HFF-Myc (cell line): Measurements from ENCODE around the gene KCNJ6.
"Not testable (repeated sequence)": the region's sequence is repeated elsewhere in the genome, so short reads cannot be mapped to it uniquely, and the experiment has no call there.

ENCODE experiments used
- DNase-seq: peaks from one replicate; pipeline ENCODE4 v3.0.0-alpha.2; 2011; ENCODE audit warnings: low read depth; ENCODE audit errors: extremely low read depth
- H3K4me3 ChIP-seq: replicated peaks from 2 replicates; pipeline ENCODE4 v1.5.1; 2011; ENCODE audit warnings: low read depth, mild to moderate bottlenecking, control low read depth, low read length
- CTCF ChIP-seq: IDR thresholded peaks from 2 replicates; pipeline ENCODE4 v1.5.1; 2012; ENCODE audit warnings: mild to moderate bottlenecking, low read depth, low read length, control low read depth; ENCODE audit errors: missing control alignments

KCNJ6 gene

GRCh38 chr21:37654596-37654995 lies 261.7 kb downstream of the KCNJ6 start:
- H3K4me3 ChIP-seq = no peak overlapping the region
- no peak for DNase-seq
- TF ChIP-seq CTCF = no peak

DNA sequence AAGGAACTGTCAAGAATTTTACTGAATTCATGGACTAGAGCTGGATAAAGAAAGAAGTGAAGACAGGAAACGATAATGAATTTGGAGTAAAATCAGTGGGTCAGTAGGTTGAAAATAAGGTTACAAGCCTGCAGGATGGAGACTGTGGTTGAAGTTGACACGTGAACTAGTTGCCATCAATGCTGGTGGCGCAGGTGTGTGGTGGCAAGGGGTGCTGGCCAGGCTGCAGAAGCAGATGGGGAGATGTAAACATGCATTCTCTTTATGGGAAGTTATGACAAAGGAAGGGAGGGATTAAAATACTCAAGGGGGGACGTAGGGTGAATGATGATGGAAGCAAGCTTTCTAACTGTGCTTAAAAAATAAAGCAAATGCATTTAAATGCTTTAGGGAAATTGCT lies 263.1 kb downstream of the KCNJ6 start:
- no peak for DNase-seq
- no peak for TF ChIP-seq CTCF

GRCh38 chr21:37647781-37648180 lies 268.5 kb downstream of the KCNJ6 start:
- no peak for TF ChIP-seq CTCF
- no peak for DNase-seq
- no peak overlapping the region for H3K4me3 ChIP-seq

More for the DNA sequence above, 263.1 kb downstream of the KCNJ6 start:
- H3K4me3 ChIP-seq = no peak overlapping the region

DNA sequence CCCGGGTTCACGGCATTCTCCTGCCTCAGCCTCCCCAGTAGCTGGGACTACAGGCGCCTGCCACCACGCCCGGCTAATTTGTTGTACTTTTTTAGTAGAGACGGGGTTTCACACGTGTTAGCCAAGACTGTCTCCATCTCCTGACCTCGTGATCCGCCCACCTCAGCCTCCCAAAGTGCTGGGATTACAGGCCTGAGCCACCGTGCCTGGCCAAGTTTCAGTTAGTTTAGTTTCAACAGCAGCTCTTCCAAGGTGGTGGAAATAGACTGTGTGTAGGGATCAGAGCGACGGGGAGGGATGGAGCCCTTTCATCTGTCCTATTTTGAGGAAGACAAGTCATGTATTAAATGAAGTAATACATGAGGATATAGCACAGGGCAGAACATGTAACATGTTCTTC lies 269.5 kb downstream of the KCNJ6 start:
- H3K4me3 ChIP-seq, DNase-seq: not testable (repeated sequence)

DNA sequence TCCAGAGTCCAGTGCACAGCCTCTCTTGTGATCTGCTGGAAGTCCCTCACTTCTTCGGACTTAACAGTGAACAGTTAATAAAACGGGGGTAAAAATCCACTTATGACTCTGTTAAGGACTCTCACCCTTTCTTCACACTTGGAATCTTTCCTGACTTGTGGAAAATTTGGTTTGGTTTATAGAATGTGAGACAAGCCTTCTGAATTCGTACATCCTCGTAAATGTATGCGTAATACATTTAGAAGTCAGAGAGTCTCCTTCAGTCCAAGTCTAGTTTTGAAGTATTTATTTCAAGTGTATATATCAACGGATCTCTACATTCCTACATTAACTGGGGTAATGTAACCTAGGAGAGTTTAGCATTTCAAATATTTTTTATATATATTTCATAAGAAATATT lies 270.4 kb downstream of the KCNJ6 start:
- no peak overlapping the region for H3K4me3 ChIP-seq
- DNase-seq = no peak
- no peak for TF ChIP-seq CTCF

- TF ChIP-seq CTCF = no peak
Measured at GRCh38 chr21:37644636-37645035, 271.6 kb downstream of the KCNJ6 start.

DNA sequence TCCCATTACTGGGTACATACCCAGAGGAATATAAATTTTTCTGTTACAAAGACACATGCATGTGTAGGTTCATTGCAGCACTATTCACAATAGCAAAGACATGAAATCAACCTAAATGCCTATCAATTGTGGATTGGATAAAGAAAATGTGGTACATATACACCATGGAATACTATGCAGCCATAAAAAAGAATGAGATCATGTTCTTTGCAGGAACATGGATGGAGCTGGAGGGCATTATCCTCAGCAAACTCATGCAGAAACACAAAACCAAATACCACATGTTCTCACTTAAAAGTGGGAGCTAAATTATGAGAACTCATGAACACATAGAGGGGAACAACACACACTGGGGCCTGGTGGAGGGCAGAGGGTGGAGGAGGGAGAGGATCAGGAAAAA lies 272.4 kb downstream of the KCNJ6 start:
- DNase-seq, H3K4me3 ChIP-seq: not testable (repeated sequence)

More at GRCh38 chr21:37644636-37645035, 271.6 kb downstream of the KCNJ6 start:
- DNase-seq = no peak
- H3K4me3 ChIP-seq = no peak overlapping the region

- DNase-seq = no peak
Measured at GRCh38 chr21:37642493-37642892, 273.8 kb downstream of the KCNJ6 start.

More at GRCh38 chr21:37642493-37642892, 273.8 kb downstream of the KCNJ6 start:
- no peak overlapping the region for H3K4me3 ChIP-seq
- TF ChIP-seq CTCF = peak; percentile 11
